Activated gamma-delta T cell treated with anti-CD3 and anti-CD28 coated beads, Interleukin-2, amount 50 U/mL, for 16 hours (primary cell): ENCODE measurements around the gene VEGFC.

ENCODE experiments used
- DNase-seq: peaks from one replicate; pipeline ENCODE4 v3.0.0-alpha.2; 2020; ENCODE audit warnings: low read depth

The VEGFC gene

GRCh38 chr4:176760471-176760870 is 32.3 kb downstream of the VEGFC start:
- DNase-seq: no peak

GRCh38 chr4:176758731-176759130 is 34.0 kb downstream of the VEGFC start:
- DNase-seq: no peak

GRCh38 chr4:176758323-176758722 is 34.4 kb downstream of the VEGFC start:
- no peak for DNase-seq

- no peak for DNase-seq
Observed at GRCh38 chr4:176755613-176756012, 37.1 kb downstream of the VEGFC start.

- no peak for DNase-seq
Observed at GRCh38 chr4:176755001-176755400, 37.7 kb downstream of the VEGFC start.

- DNase-seq: no peak
Observed at GRCh38 chr4:176753049-176753448, 39.7 kb downstream of the VEGFC start.

- DNase-seq: no peak
Observed at GRCh38 chr4:176752191-176752749, 40.5 kb downstream of the VEGFC start.

- no peak for DNase-seq
Observed at GRCh38 chr4:176751061-176751460, 41.7 kb downstream of the VEGFC start.

- DNase-seq: no peak
Observed at GRCh38 chr4:176746846-176747245, 45.9 kb downstream of the VEGFC start.

- no peak for DNase-seq
Observed at GRCh38 chr4:176745902-176746301, 46.8 kb downstream of the VEGFC start.

GRCh38 chr4:176744091-176744490 is 48.6 kb downstream of the VEGFC start:
- DNase-seq: no peak

- DNase-seq: no peak
Observed at GRCh38 chr4:176742211-176742610, 50.5 kb downstream of the VEGFC start.

GRCh38 chr4:176741253-176741652 is 51.5 kb downstream of the VEGFC start:
- no peak for DNase-seq

- no peak for DNase-seq
Observed at GRCh38 chr4:176735300-176735699, 57.4 kb downstream of the VEGFC start.

- no peak for DNase-seq
Observed at GRCh38 chr4:176734461-176734860, 58.3 kb downstream of the VEGFC start.

- DNase-seq: no peak
Observed at GRCh38 chr4:176729489-176729888, 63.2 kb downstream of the VEGFC start.

- DNase-seq: no peak
Observed at GRCh38 chr4:176726803-176727202, 65.9 kb downstream of the VEGFC start.

GRCh38 chr4:176721459-176721858 is 71.3 kb downstream of the VEGFC start:
- no peak for DNase-seq

- no peak for DNase-seq
Observed at GRCh38 chr4:176718881-176719280, 73.8 kb downstream of the VEGFC start.

- no peak for DNase-seq
Observed at GRCh38 chr4:176717237-176717636, 75.5 kb downstream of the VEGFC start.

GRCh38 chr4:176709417-176709816 is 83.3 kb downstream of the VEGFC start:
- no peak for DNase-seq

GRCh38 chr4:176708771-176709311 is 83.9 kb downstream of the VEGFC start:
- DNase-seq: no peak

- DNase-seq: no peak
Observed at GRCh38 chr4:176690716-176691115, 102.0 kb downstream of the VEGFC start.

GRCh38 chr4:176680668-176681180 is 112.0 kb downstream of the VEGFC start:
- DNase-seq: no peak
